ENCODE measurements around the gene DBNDD1.
"Not testable (repeated sequence)": the region's sequence is repeated elsewhere in the genome, so short reads cannot be mapped to it uniquely, and the experiment has no call there.

The DBNDD1 gene

GRCh38 chr16:90018652-90019542, at the start of gene DBNDD1:
Gene DBNDD1 (minus strand): TSS chr16:90019456. CDS start chr16:90019341, 115 bp downstream.
- DNase-seq (ENCODE audit: low read depth in 2 of 2) = no peak

- DNase-seq (ENCODE audit: low read depth in 2 of 2) = no peak
Observed at GRCh38 chr16:90061437-90061836, 42.2 kb upstream of the DBNDD1 start.

GRCh38 chr16:90057738-90058173, 38.5 kb upstream of the DBNDD1 start:
- no peak for DNase-seq (ENCODE audit: low read depth in 2 of 2)

GRCh38 chr16:90056521-90056920, 37.3 kb upstream of the DBNDD1 start:
- not testable (repeated sequence) for DNase-seq (ENCODE audit: low read depth in 2 of 2)

GRCh38 chr16:90055371-90055770, 36.1 kb upstream of the DBNDD1 start:
- no peak for DNase-seq (ENCODE audit: low read depth in 2 of 2)

DNA sequence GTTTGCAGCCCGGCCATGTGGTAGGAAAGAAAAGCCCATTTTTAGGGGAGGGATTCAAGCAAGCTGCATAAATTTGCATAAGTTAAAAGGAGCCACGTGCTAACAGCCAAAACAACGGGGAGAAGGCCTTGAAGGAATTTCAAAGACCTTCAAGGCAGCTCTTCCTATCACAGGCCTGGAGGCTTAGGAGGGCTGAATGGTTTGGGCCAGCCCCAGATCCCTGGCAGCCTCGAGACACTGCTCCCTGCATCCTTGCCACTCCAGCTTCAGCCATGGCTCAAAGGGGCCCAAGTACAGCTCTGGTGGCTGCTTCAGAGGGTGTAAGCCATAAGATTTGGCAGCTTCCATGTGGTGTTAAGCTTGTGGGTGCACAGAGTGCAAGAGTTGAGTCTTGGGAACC, 35.3 kb upstream of the DBNDD1 start:
- no peak for DNase-seq (ENCODE audit: low read depth in 2 of 2)

DNA sequence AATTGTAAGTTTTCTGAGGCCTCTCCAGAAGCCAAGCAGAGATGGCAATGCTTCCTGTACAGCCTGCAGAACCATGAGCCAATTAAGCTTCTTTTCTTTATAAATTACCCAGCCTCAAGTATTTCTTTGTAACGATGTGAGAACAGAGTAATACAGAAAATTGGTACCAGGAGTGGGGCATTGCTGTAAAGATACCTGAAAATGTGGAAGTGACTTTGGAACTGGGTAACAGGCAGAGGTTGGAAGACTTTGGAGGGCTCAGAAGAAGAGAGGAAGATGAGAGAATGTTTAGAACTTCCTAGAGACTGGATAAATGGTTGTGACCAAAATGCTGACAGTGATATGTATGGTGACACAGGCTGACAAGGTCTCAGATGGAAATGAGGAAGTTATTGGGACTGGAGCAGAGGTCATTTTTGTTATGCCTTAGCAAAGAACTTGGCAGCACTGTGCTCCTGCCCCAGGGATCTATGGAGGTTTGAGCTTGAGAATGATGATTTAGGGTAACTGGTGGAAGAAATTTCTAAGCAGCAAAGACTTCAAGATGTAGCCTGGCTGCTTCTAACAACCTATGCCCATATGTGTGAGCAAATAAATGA, 34.7 kb upstream of the DBNDD1 start:
- no peak for DNase-seq (ENCODE audit: low read depth in 2 of 2)

DNA sequence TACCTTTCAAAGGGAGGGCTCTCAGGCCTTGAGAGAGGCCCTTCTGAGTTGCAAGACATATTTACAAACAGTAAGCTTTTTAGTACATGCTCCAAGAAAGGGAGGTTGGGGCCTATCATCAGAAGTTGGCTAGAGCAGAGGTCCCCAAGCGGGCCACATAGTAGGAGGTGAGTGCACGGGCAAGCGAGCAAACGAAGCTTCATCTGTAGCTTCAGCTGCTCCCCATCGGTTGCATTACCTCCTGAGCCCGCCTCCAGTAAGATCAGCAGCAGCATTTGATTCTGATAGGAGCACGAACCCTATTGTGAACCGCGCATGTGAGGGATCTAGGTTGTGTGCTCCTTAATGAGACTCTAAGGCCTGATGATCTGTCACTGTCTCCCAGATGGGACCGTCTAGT, 31.7 kb upstream of the DBNDD1 start:
- DNase-seq (ENCODE audit: low read depth in 2 of 2) = no peak

- DNase-seq (ENCODE audit: low read depth in 2 of 2) = no peak
Observed at GRCh38 chr16:90048737-90049330, 29.6 kb upstream of the DBNDD1 start.

DNA sequence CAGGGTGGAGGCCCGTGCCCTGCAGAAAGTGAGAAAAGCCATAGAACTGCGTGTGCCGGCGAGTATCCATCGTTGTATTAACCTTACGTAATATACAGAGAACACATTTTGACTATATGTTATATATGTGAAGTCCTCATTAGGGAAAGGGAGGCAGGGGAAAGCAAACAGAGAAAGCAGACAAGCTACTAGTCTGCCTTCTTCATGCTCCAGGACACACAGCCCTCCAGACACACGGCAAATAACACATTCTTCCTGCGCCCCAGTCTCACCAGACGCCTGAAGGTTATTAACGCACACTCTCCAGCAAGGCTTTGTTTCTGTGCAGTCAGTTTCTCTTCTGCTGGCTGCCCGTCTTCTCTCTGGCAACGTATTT, 29.1 kb upstream of the DBNDD1 start:
- no peak for DNase-seq (ENCODE audit: low read depth in 2 of 2)

DNA sequence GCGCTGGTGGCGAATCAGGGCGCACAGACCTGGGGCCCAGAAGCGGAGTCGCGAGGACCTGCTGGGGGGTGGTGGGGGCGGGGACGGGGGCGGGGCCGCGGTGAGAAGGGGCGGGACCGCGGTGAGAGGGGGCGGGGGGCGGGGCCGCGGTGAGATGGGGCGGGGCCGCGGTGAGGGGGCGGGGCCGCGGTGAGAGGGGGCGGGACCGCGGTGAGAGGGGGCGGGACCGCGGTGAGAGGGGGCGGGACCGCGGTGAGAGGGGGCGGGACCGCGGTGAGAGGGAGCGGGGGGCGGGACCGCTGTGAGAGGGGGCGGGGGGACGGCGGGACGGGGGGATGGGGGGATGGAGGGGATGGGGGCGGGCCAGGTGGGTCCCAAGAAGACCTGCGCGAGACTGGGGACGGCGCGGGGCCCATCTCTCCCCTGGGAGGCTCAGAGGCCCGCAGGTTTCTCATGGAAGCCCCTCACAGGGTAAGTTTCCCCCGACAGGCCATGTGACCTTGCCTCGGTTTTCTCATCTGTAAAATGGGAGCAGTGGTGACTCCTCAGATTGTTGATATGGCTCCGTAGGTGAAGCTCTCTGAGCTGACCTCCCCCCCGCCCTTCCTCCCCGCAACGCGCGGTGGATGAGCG, 28.6 kb upstream of the DBNDD1 start:
- no peak for DNase-seq (ENCODE audit: low read depth in 2 of 2)

DNA sequence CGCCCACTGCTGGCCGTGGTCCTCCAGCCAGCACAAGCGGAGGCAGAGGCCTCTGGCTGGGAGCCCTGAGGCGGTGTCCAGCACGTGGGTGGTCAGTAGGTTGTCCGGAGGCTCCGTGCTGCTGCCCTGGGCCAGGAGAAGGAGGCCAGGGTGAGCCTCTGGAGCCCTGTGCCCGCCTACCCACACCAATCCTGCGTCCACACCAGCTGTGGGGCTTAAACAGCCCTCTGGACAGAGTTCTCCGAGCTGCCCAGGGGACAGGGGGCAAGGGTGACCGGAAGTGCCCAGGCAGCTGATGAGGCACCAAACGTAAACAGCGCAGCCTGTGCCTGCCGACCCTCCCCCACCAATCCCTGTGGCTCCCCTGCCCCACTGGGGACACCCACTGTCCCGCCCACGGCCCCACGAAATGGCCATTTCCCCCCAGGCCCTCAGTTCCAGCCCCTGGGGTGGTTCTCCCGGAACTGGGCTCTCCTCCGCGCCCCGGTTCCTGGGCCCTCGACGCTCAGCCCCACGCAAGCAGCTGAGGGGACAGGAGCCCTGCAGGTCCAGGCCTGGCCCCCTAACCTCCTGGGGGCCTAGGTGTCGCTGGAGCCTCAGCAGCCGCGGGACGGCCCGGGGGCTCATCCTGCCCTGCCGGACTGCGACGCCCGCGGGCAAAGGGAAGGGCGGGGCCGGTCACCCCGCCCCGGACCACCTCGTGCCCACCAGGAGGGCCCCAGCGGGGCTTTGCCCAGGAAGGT, 27.9 kb upstream of the DBNDD1 start:
- DNase-seq (ENCODE audit: low read depth in 2 of 2) = no peak

DNA sequence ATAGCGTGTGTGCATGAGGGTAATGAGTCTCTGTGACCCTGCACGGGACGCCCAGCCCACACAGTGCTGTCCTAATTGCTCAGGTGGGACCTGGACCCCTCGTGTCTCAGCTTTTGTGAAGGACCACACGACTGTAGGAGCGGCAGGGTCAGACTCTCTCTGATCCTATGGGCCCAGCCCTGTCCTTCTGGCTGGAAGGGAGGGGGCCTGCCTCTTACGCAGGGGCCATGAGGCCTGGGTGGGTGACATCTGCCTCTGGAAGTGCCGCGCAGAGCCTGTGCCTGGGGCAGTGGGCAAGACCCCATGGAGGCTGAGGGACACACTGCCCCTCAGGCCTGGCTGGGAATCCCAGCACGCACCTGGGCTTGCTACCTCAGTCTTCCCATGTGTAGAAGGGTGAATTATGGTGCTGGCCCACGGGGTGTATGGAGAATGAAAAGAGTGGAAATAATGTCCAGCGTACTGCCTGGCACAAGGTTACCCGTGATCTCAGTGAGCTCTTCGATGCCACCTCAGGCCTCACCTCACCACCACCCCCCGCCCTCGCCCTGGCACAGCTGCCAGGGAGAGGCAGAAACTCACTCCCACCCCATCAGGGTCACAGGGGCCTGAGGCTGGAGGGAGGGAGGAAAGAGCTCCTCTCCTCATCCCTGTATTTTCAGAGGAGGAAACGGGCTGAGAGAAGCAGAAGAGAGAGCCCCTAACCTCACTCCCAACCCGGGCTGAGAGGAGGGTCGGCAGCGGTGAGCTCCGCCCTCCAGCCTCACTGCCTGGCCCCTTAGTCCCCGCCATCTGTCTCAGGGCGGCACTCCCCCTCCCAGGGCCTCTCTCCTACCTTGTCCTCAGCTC, 27.1 kb upstream of the DBNDD1 start:
- no peak for DNase-seq (ENCODE audit: low read depth in 2 of 2)

DNA sequence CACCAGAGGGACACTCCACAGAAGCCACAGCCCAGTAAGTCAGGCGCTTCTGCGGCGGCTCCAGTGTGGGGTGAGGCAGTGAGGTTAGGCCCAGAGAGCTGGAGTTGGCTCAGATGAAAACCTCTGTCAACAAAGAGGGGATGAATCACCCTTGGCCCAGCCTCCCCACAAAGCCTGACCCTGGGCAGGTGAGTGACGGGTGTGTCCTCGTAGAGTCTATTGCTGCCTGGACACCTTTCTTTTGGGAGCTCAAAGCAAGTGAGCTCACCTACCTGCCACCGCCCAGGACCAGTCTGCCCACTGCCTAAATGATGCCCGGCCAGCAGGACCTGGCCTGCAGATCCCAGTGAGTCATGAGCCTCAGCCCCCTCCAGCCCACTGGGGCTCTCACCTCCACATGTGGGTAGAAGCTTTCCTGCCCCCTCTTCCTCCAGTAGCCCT, 24.9 kb upstream of the DBNDD1 start:
- no peak for DNase-seq (ENCODE audit: low read depth in 2 of 2)

DNA sequence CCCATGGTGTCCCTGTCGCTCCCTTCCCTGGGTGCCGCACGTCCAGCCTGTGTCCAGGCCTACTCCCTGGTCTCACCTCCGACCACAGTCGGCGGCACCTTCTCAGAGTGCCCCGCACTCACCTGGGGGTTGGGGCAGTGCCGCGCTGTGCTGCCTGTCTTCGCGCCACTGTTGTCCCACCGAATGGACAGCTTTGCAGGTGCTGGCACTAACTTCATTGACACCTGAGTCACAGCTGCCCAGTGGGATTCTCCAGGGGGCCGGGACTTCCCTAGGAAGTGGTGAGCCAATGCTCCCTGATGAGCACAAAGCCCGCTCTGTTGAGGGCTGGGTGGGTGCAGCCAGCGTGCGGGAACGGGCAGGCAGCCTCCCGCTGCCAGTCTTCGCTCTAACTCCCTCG, 24.3 kb upstream of the DBNDD1 start:
- no peak for DNase-seq (ENCODE audit: low read depth in 2 of 2)

- no peak for DNase-seq (ENCODE audit: low read depth in 2 of 2)
Observed at GRCh38 chr16:90042946-90043514, 23.8 kb upstream of the DBNDD1 start.

- no peak for DNase-seq (ENCODE audit: low read depth in 2 of 2)
Observed at GRCh38 chr16:90041896-90042473, 22.7 kb upstream of the DBNDD1 start.

GRCh38 chr16:90040152-90041023, 21.1 kb upstream of the DBNDD1 start:
- no peak for DNase-seq (ENCODE audit: low read depth in 2 of 2)

DNA sequence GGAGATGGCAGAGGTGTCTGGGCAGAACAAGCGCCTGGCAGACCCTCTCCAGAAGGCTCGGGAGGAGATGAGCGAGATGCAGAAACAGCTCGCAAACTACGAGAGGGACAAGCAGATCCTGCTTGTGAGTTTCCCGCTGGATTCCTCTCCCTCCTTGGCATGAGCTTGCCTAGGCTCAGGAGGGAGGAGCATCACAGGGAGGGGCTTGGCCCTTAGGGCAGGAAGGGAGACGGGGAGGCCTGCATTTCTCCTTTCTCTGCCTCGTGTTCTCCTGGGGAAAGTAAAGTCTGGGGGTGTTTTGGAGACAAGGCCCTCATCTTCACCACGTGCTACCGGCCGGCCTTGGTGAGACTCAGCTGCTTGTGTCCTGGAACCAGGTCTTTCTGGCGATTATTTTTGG, 18.0 kb upstream of the DBNDD1 start:
- no peak for DNase-seq (ENCODE audit: low read depth in 2 of 2)

Measured in stimulated activated CD4-positive, alpha-beta T cell treated with anti-CD3 and anti-CD28 coated beads, Interleukin-1b, Interleukin-23, amount 100 ng/mL, for 4 hours (primary cell).